ENCODE measurements around the gene PRSS8.
A peak's percentile ranks its signal among the peaks of the same experiment; 100 is the strongest.
"Not testable (repeated sequence)": the region's sequence is repeated elsewhere in the genome, so short reads cannot be mapped to it uniquely, and the experiment has no call there.

The PRSS8 gene

GRCh38 chr16:31145398-31145990, 10.0 kb upstream of the PRSS8 start:
- no peak overlapping the region for H3K9ac ChIP-seq (ENCODE audit: low read depth, low read length)
- H3K9me3 ChIP-seq (ENCODE audit: insufficient read depth, low read length, severe bottlenecking) = no peaks in the 10 kb centered on the region
- no peaks in the 10 kb centered on the region for H3K79me2 ChIP-seq (ENCODE audit: insufficient read depth, low read length)
- no peak for TF ChIP-seq CTCF (IDR thresholded peaks at IDR 0.05; ENCODE audit: borderline replicate concordance, extremely low read depth, low read length, poor library complexity, severe bottlenecking)
- TF ChIP-seq EZH2 (IDR thresholded peaks at IDR 0.05; ENCODE audit: borderline replicate concordance, low read depth, low read length, severe bottlenecking) = no peak
- ATAC-seq (ENCODE audit: insufficient read depth, low read depth) (no peak), DNase-seq (no peak)
- H4K20me1 ChIP-seq (ENCODE audit: insufficient read depth, low read length) = no peaks in the 10 kb centered on the region
- H3K27me3 ChIP-seq (ENCODE audit: insufficient read depth, low read length, poor library complexity) = no peaks in the 10 kb centered on the region
- H2AFZ ChIP-seq (ENCODE audit: low read depth, low read length) = no peak overlapping the region
- H3K4me1 ChIP-seq (ENCODE audit: insufficient read depth, low read length) = peaks cover 18% of the 10 kb centered on the region
- no peaks in the 10 kb centered on the region for H3K36me3 ChIP-seq (ENCODE audit: insufficient read depth, low read length)
- no peak overlapping the region for H3K4me2 ChIP-seq (ENCODE audit: insufficient read depth, low read length)
- no peak overlapping the region for H3K27ac ChIP-seq (ENCODE audit: low read length)
- no peak overlapping the region for H3K4me3 ChIP-seq (ENCODE audit: low read depth in 1 of 2, low read length in 2 of 2)

- H3K4me2 ChIP-seq (ENCODE audit: insufficient read depth, low read length); H3K79me2 ChIP-seq (ENCODE audit: insufficient read depth, low read length); ATAC-seq (ENCODE audit: insufficient read depth, low read depth); H3K27me3 ChIP-seq (ENCODE audit: insufficient read depth, low read length, poor library complexity); H3K9me3 ChIP-seq (ENCODE audit: insufficient read depth, low read length, severe bottlenecking); H2AFZ ChIP-seq (ENCODE audit: low read depth, low read length); H4K20me1 ChIP-seq (ENCODE audit: insufficient read depth, low read length); H3K36me3 ChIP-seq (ENCODE audit: insufficient read depth, low read length); H3K4me3 ChIP-seq (ENCODE audit: low read depth in 1 of 2, low read length in 2 of 2); DNase-seq; H3K27ac ChIP-seq (ENCODE audit: low read length); H3K9ac ChIP-seq (ENCODE audit: low read depth, low read length): not testable (repeated sequence)
- peaks cover 18% of the 10 kb centered on the region for H3K4me1 ChIP-seq (ENCODE audit: insufficient read depth, low read length)
Observed at GRCh38 chr16:31144418-31144817, 8.9 kb upstream of the PRSS8 start.

- TF ChIP-seq CTCF (IDR thresholded peaks at IDR 0.05; ENCODE audit: borderline replicate concordance, extremely low read depth, low read length, poor library complexity, severe bottlenecking) (peak; percentile 8), EZH2 (IDR thresholded peaks at IDR 0.05; ENCODE audit: borderline replicate concordance, low read depth, low read length, severe bottlenecking) (no peak)
- no peak overlapping the region for H2AFZ ChIP-seq (ENCODE audit: low read depth, low read length)
- no peaks in the 10 kb centered on the region for H3K27me3 ChIP-seq (ENCODE audit: insufficient read depth, low read length, poor library complexity)
- H3K4me2 ChIP-seq (ENCODE audit: insufficient read depth, low read length) = no peak overlapping the region
- no peak overlapping the region for H3K27ac ChIP-seq (ENCODE audit: low read length)
- H3K4me3 ChIP-seq (ENCODE audit: low read depth in 1 of 2, low read length in 2 of 2) = no peak overlapping the region
- no peaks in the 10 kb centered on the region for H3K79me2 ChIP-seq (ENCODE audit: insufficient read depth, low read length)
- H3K36me3 ChIP-seq (ENCODE audit: insufficient read depth, low read length) = no peaks in the 10 kb centered on the region
- no peaks in the 10 kb centered on the region for H4K20me1 ChIP-seq (ENCODE audit: insufficient read depth, low read length)
- no peak overlapping the region for H3K9ac ChIP-seq (ENCODE audit: low read depth, low read length)
- ATAC-seq (ENCODE audit: insufficient read depth, low read depth) (no peak), DNase-seq (no peak)
- peaks cover 18% of the 10 kb centered on the region for H3K4me1 ChIP-seq (ENCODE audit: insufficient read depth, low read length)
- no peaks in the 10 kb centered on the region for H3K9me3 ChIP-seq (ENCODE audit: insufficient read depth, low read length, severe bottlenecking)
Observed at GRCh38 chr16:31143694-31144148, 8.2 kb upstream of the PRSS8 start.

- peak overlapping the region in 1 of 2 experiments; percentile 58; a peak in 2 of 4 replicates for H3K4me3 ChIP-seq (ENCODE audit: low read depth in 1 of 2, low read length in 2 of 2)
- no peak for ATAC-seq (ENCODE audit: insufficient read depth, low read depth)
- no peaks in the 10 kb centered on the region for H3K36me3 ChIP-seq (ENCODE audit: insufficient read depth, low read length)
- no peaks in the 10 kb centered on the region for H4K20me1 ChIP-seq (ENCODE audit: insufficient read depth, low read length)
- H3K27me3 ChIP-seq (ENCODE audit: insufficient read depth, low read length, poor library complexity) = no peaks in the 10 kb centered on the region
- H3K4me1 ChIP-seq (ENCODE audit: insufficient read depth, low read length) = peaks cover 18% of the 10 kb centered on the region
- DNase-seq = no peak
- no peaks in the 10 kb centered on the region for H3K79me2 ChIP-seq (ENCODE audit: insufficient read depth, low read length)
- peak overlapping the region; percentile 85 for H3K9ac ChIP-seq (ENCODE audit: low read depth, low read length)
- peak overlapping the region; percentile 97 for H2AFZ ChIP-seq (ENCODE audit: low read depth, low read length)
- peak overlapping the region; percentile 90 for H3K4me2 ChIP-seq (ENCODE audit: insufficient read depth, low read length)
- H3K9me3 ChIP-seq (ENCODE audit: insufficient read depth, low read length, severe bottlenecking) = no peaks in the 10 kb centered on the region
- TF ChIP-seq EZH2 (IDR thresholded peaks at IDR 0.05; ENCODE audit: borderline replicate concordance, low read depth, low read length, severe bottlenecking) (no peak), CTCF (IDR thresholded peaks at IDR 0.05; ENCODE audit: borderline replicate concordance, extremely low read depth, low read length, poor library complexity, severe bottlenecking) (no peak)
- H3K27ac ChIP-seq (ENCODE audit: low read length) = peak overlapping the region; percentile 82
Observed at GRCh38 chr16:31143011-31143693, 7.6 kb upstream of the PRSS8 start.
